ENCODE measurements around the gene ACTL7A. TPM values are rescaled to one million over a fixed set of nuclear protein-coding genes. Genes with fewer than 3 reads are reported as not detected.

ACTL7A gene
- total and polyA plus RNA-seq, 4 donors, result not detected

- Histone ChIP-seq H3K4me1 (ENCODE audit: control insufficient read depth in 5 of 5, insufficient read depth in 5 of 5, low read length in 5 of 5) (peaks cover 0 to 4% (median 0%) of the 10 kb centered on the region in 5 donors), H3K27me3 (ENCODE audit: control insufficient read depth in 3 of 3, insufficient read depth in 3 of 3, low read length in 2 of 3) (no peaks in the 10 kb centered on the region), H3K9me3 (ENCODE audit: control insufficient read depth in 4 of 4, insufficient read depth in 3 of 4, low read length in 3 of 4) (no peaks in the 10 kb centered on the region), H3K36me3 (ENCODE audit: control insufficient read depth in 4 of 4, insufficient read depth in 4 of 4, low read length in 4 of 4) (peaks cover 5 to 22% (median 11%) of the 10 kb centered on the region in 4 donors), H3K27ac (ENCODE audit: low read depth in 1 of 2, low read length in 1 of 2) (no peak overlapping the region), H3K4me3 (no peak overlapping the region), H3K9ac (ENCODE audit: insufficient read depth in 1 of 2, low read length in 2 of 2) (no peak overlapping the region)
- no peak for ATAC-seq (ENCODE audit: insufficient read depth, low FRiP score)
- 65 to 86% methylated on average over 2 of the region's 2 CpGs for WGBS, 2 donors
- TF ChIP-seq CTCF (IDR thresholded peaks at IDR 0.05; ENCODE audit: control extremely low read depth, extremely low read depth), result no peak
- DNase-seq, result no peak
Observed at GRCh38 chr9:108866001-108866420, 3.9 kb downstream of the ACTL7A start.

- Histone ChIP-seq H3K4me3 (no peak overlapping the region), H3K9ac (ENCODE audit: insufficient read depth in 1 of 2, low read length in 2 of 2) (no peak overlapping the region), H3K4me1 (ENCODE audit: control insufficient read depth in 5 of 5, insufficient read depth in 5 of 5, low read length in 5 of 5) (peaks cover 0 to 4% (median 0%) of the 10 kb centered on the region in 5 donors), H3K36me3 (ENCODE audit: control insufficient read depth in 4 of 4, insufficient read depth in 4 of 4, low read length in 4 of 4) (peaks cover 7 to 33% (median 17%) of the 10 kb centered on the region in 4 donors), H3K9me3 (ENCODE audit: control insufficient read depth in 4 of 4, insufficient read depth in 3 of 4, low read length in 3 of 4) (no peaks in the 10 kb centered on the region), H3K27me3 (ENCODE audit: control insufficient read depth in 3 of 3, insufficient read depth in 3 of 3, low read length in 2 of 3) (no peaks in the 10 kb centered on the region), H3K27ac (ENCODE audit: low read depth in 1 of 2, low read length in 1 of 2) (no peak overlapping the region)
- TF ChIP-seq CTCF (IDR thresholded peaks at IDR 0.05; ENCODE audit: control extremely low read depth, extremely low read depth), result no peak
- DNase-seq, result no peak
- no peak for ATAC-seq (ENCODE audit: insufficient read depth, low FRiP score)
Observed at GRCh38 chr9:108867116-108867515, 5.0 kb downstream of the ACTL7A start.

- Histone ChIP-seq H3K4me1 (ENCODE audit: control insufficient read depth in 5 of 5, insufficient read depth in 5 of 5, low read length in 5 of 5) (peaks cover 0 to 4% (median 0%) of the 10 kb centered on the region in 5 donors), H3K9me3 (ENCODE audit: control insufficient read depth in 4 of 4, insufficient read depth in 3 of 4, low read length in 3 of 4) (no peaks in the 10 kb centered on the region), H3K36me3 (ENCODE audit: control insufficient read depth in 4 of 4, insufficient read depth in 4 of 4, low read length in 4 of 4) (peaks cover 7 to 33% (median 18%) of the 10 kb centered on the region in 4 donors), H3K27ac (ENCODE audit: low read depth in 1 of 2, low read length in 1 of 2) (no peak overlapping the region), H3K4me3 (no peak overlapping the region), H3K9ac (ENCODE audit: insufficient read depth in 1 of 2, low read length in 2 of 2) (no peak overlapping the region), H3K27me3 (ENCODE audit: control insufficient read depth in 3 of 3, insufficient read depth in 3 of 3, low read length in 2 of 3) (no peaks in the 10 kb centered on the region)
- DNase-seq, result no peak
- no peak for ATAC-seq (ENCODE audit: insufficient read depth, low FRiP score)
- WGBS, 2 donors, result 92 to 97% methylated on average over 4 of the region's 4 CpGs
- no peak for TF ChIP-seq CTCF (IDR thresholded peaks at IDR 0.05; ENCODE audit: control extremely low read depth, extremely low read depth)
Observed at GRCh38 chr9:108867829-108868228, 5.8 kb downstream of the ACTL7A start.

- DNase-seq (no peak), ATAC-seq (ENCODE audit: insufficient read depth, low FRiP score) (no peak)
- Histone ChIP-seq H3K4me3 (no peak overlapping the region), H3K4me1 (ENCODE audit: control insufficient read depth in 5 of 5, insufficient read depth in 5 of 5, low read length in 5 of 5) (peaks cover 0 to 4% (median 0%) of the 10 kb centered on the region in 5 donors), H3K27me3 (ENCODE audit: control insufficient read depth in 3 of 3, insufficient read depth in 3 of 3, low read length in 2 of 3) (no peaks in the 10 kb centered on the region), H3K27ac (ENCODE audit: low read depth in 1 of 2, low read length in 1 of 2) (no peak overlapping the region), H3K9ac (ENCODE audit: insufficient read depth in 1 of 2, low read length in 2 of 2) (no peak overlapping the region), H3K9me3 (ENCODE audit: control insufficient read depth in 4 of 4, insufficient read depth in 3 of 4, low read length in 3 of 4) (no peaks in the 10 kb centered on the region), H3K36me3 (ENCODE audit: control insufficient read depth in 4 of 4, insufficient read depth in 4 of 4, low read length in 4 of 4) (peaks cover 7 to 44% (median 25%) of the 10 kb centered on the region in 4 donors)
- WGBS, 2 donors, result 76 to 96% methylated on average over 3 of the region's 3 CpGs
- TF ChIP-seq CTCF (IDR thresholded peaks at IDR 0.05; ENCODE audit: control extremely low read depth, extremely low read depth), result no peak
Observed at GRCh38 chr9:108869092-108869725, 7.1 kb downstream of the ACTL7A start.
